ENCODE measurements around the gene TMED1. TPM values are rescaled to one million over a fixed set of nuclear protein-coding genes. Genes with fewer than 3 reads are reported as not detected.

The TMED1 gene
- total and polyA plus RNA-seq, 2 experiments from 2014 or later: 65.0 to 95.4 TPM

- Histone ChIP-seq H3K27me3 (no peaks in the 10 kb centered on the region), H3K27ac (no peak overlapping the region), H3K4me1 (ENCODE audit: insufficient read depth) (no peaks in the 10 kb centered on the region), H3K9me2 (replicated peaks; ENCODE audit: insufficient read depth) (no peaks in the 10 kb centered on the region), H3K4me2 (no peak overlapping the region), H3K4me3 (no peak overlapping the region), H3K79me2 (no peaks in the 10 kb centered on the region), H4K20me1 (ENCODE audit: insufficient read depth, poor library complexity, severe bottlenecking) (no peaks in the 10 kb centered on the region), H3K9me3 (ENCODE audit: low read depth) (no peaks in the 10 kb centered on the region), H3K36me3 (replicated peaks; ENCODE audit: insufficient read depth, low read depth) (no peaks in the 10 kb centered on the region), H2AFZ (no peak overlapping the region)
- WGBS (ENCODE audit: low lambda C conversion rate, missing lambda C conversion rate): 74% methylated on average over 5 of the region's 5 CpGs
- DNase-seq (ENCODE audit: low spot score): no peak
- TF ChIP-seq EZH2phosphoT487 (IDR thresholded peaks at IDR 0.05; ENCODE audit: low read depth, severe bottlenecking, unreplicated experiment) (no peak), EZH2 (IDR thresholded peaks at IDR 0.05; ENCODE audit: borderline replicate concordance) (no peak)
- TF ChIP-seq, protein P1, sequence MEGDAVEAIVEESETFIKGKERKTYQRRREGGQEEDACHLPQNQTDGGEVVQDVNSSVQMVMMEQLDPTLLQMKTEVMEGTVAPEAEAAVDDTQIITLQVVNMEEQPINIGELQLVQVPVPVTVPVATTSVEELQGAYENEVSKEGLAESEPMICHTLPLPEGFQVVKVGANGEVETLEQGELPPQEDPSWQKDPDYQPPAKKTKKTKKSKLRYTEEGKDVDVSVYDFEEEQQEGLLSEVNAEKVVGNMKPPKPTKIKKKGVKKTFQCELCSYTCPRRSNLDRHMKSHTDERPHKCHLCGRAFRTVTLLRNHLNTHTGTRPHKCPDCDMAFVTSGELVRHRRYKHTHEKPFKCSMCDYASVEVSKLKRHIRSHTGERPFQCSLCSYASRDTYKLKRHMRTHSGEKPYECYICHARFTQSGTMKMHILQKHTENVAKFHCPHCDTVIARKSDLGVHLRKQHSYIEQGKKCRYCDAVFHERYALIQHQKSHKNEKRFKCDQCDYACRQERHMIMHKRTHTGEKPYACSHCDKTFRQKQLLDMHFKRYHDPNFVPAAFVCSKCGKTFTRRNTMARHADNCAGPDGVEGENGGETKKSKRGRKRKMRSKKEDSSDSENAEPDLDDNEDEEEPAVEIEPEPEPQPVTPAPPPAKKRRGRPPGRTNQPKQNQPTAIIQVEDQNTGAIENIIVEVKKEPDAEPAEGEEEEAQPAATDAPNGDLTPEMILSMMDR (IDR thresholded peaks at IDR 0.05; ENCODE audit: poor library complexity): peak; percentile 9
These were observed 20.0 kb upstream of the TMED1 start for GRCh38 chr19:10855879-10856522.

- 81% methylated on average over 7 of the region's 7 CpGs for WGBS (ENCODE audit: low lambda C conversion rate, missing lambda C conversion rate)
- no peak overlapping the region for H3K4me2 ChIP-seq
- H2AFZ ChIP-seq: no peak overlapping the region
These were observed 18.5 kb upstream of the TMED1 start for GRCh38 chr19:10854350-10855089.

DNA sequence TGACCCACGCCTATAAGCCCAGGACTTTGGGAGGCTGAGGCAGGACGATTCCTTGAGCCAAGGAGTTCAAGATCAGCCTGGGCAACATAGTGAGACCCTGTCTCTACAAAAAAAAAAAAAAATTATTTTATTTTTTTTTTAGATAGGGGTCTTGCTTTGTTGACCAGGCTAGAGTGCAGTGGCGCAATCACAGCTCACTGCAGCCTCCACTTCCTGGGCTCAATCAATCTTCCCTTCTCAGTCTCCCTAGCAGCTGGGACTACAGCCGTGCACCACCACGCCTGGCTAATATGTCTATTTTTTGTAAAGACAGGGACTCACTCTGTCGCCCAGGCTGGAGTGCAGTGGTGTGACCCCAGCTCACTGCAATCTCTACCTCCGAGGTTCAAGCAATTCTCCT, 16.9 kb upstream of the TMED1 start:
- no peak for DNase-seq (ENCODE audit: low spot score)
- Histone ChIP-seq H3K4me1 (ENCODE audit: insufficient read depth) (no peaks in the 10 kb centered on the region), H3K79me2 (no peaks in the 10 kb centered on the region), H3K4me2 (no peak overlapping the region), H3K9me2 (replicated peaks; ENCODE audit: insufficient read depth) (no peaks in the 10 kb centered on the region), H3K4me3 (no peak overlapping the region), H3K27ac (no peak overlapping the region), H3K9me3 (ENCODE audit: low read depth) (no peaks in the 10 kb centered on the region), H3K27me3 (no peaks in the 10 kb centered on the region), H4K20me1 (ENCODE audit: insufficient read depth, poor library complexity, severe bottlenecking) (no peaks in the 10 kb centered on the region), H2AFZ (no peak overlapping the region), H3K36me3 (replicated peaks; ENCODE audit: insufficient read depth, low read depth) (no peaks in the 10 kb centered on the region)
- 85% methylated on average over 7 of the region's 7 CpGs for WGBS (ENCODE audit: low lambda C conversion rate, missing lambda C conversion rate)
- TF ChIP-seq EZH2phosphoT487 (IDR thresholded peaks at IDR 0.05; ENCODE audit: low read depth, severe bottlenecking, unreplicated experiment) (no peak), EZH2 (IDR thresholded peaks at IDR 0.05; ENCODE audit: borderline replicate concordance) (no peak)
- TF ChIP-seq, protein P1 (IDR thresholded peaks at IDR 0.05; ENCODE audit: poor library complexity): no peak

More at GRCh38 chr19:10854350-10855089, 18.5 kb upstream of the TMED1 start:
- Histone ChIP-seq H3K9me3 (ENCODE audit: low read depth) (no peaks in the 10 kb centered on the region), H3K36me3 (replicated peaks; ENCODE audit: insufficient read depth, low read depth) (no peaks in the 10 kb centered on the region), H3K9me2 (replicated peaks; ENCODE audit: insufficient read depth) (no peaks in the 10 kb centered on the region), H3K79me2 (no peaks in the 10 kb centered on the region), H3K27ac (no peak overlapping the region), H3K4me3 (no peak overlapping the region), H3K27me3 (no peaks in the 10 kb centered on the region), H4K20me1 (ENCODE audit: insufficient read depth, poor library complexity, severe bottlenecking) (no peaks in the 10 kb centered on the region), H3K4me1 (ENCODE audit: insufficient read depth) (no peaks in the 10 kb centered on the region)
- no peak for DNase-seq (ENCODE audit: low spot score)
- TF ChIP-seq, protein P1 (IDR thresholded peaks at IDR 0.05; ENCODE audit: poor library complexity): no peak
- TF ChIP-seq EZH2 (IDR thresholded peaks at IDR 0.05; ENCODE audit: borderline replicate concordance) (no peak), EZH2phosphoT487 (IDR thresholded peaks at IDR 0.05; ENCODE audit: low read depth, severe bottlenecking, unreplicated experiment) (no peak)
